ENCODE measurements around the gene AHSG.

GRCh38 chr3:186626254-186626847 is 13.5 kb downstream of the AHSG start:
- no peak for TF ChIP-seq CTCF (IDR thresholded peaks at IDR 0.05; ENCODE audit: low read depth, low read length)
- TF ChIP-seq POLR2A (IDR thresholded peaks at IDR 0.05; ENCODE audit: extremely low read depth, insufficient read length) = no peak
- no peak for TF ChIP-seq MAX (IDR thresholded peaks at IDR 0.05; ENCODE audit: low read depth, low read length)

Measured in NB4 (cell line).